Occipital lobe (tissue), 2 donors: ENCODE data around the gene EBF3. TPM values are rescaled to one million over a fixed set of nuclear protein-coding genes. Genes with fewer than 3 reads are reported as not detected.

Experiments
- DNase-seq: peaks from one replicate; lab custom pipeline; 2025; lab: John Stamatoyannopoulos, UW
- total RNA-seq: library from RNA; depleted of rRNA; stranded (reverse); fragments of >200 nt; gene quantifications from one replicate; pipeline ENCODE4 v1.2.3, GENCODE V29; 2014

EBF3 gene
- total RNA-seq, 1 donor from 2014 or later: 0.31 TPM

DNA sequence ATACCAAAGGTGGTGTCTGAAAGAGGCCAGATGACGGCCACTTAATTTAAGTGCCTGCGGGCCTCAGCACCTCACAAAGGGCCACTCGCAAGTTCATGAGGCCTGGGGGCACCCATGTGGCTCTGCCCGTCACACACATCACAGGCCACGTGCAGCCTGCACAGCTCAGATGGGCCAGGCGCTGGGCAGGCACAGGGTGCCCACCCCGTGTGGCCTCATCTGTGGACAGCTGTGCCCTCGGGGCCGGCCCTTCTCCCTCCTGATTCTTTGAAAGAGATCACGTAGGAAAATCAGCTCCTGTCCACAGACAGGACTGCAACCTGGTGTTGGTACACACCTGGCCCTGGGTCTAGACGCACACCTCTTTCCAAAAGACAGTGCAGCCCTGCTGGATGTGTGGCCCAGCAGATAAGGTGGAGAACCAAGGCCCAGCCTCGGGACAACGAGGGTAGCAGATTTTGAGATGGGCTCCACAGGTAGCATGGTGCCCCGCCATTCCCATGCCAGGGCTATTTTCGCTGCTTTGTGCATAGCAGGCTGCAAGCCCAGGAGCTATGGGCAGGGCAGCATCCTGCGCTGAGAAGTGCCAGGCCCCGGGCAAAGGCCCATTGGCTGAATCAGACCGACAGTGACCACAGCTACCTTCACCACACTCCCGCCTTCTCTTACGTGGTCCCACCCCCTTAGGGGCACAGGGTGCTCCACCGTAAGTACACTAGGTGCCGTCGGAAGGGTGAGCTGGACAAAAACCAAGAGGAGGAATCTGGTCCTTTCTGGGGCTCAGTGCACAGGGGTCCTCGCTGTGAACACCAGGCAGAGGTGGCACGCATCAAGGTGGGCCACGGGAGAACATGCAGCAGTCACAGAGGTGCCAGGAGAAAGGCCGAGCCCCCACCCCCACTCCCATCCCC, 124.5 kb downstream of the EBF3 start:
- no peak for DNase-seq

GRCh38 chr10:129838794-129839193, 125.3 kb downstream of the EBF3 start:
- DNase-seq: no peak

DNA sequence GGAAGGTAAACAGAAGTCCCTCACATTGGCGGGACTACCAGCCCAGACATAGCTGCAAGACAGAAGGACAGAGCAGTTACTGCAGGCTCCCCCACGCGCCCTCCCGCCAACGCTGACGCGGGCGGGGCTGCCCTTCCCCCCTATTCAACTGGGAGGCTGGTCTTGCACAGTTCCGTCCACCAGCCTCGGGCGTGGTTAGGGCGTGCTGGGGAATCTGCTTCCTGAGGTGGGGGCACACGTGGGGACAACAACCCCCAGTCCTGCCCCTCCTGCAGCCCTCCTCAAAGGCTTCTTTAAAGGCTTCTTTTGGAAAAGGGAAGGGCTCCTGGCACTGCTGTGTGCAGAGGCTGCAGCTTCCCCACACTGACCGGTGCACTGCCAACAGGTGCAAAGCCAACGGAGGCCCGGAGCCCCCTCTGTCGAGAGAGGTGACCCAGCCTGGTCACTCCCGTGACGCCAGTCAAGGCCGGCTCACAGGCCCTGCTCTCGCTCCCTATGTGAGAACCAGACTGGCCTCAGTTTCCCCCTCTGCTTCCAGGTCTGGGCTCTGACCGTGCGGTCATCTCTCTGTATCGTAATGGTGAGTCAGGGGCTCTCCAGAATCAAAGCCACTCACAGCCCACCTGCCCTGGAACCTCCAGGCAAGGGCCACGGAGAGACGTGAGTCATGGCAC, 126.0 kb downstream of the EBF3 start:
- no peak for DNase-seq

DNA sequence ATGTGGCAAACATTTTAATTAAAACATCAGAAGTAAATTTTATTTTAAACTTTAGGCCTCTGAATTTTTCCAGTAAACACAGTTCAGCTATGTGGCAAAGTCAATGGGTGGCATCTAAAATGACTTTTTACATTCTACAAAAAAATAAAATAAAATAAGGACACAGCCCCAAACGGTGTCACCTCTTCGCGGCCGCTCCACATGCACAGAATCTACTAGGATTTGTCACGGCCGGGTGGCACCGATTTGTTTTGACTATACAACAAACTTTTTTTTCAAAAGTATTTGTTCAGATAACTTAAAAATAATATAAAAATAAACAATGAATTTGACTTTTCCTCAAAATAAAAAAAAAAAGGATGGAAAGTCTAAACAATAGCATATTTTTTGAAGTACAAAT, 127.8 kb downstream of the EBF3 start:
- no peak for DNase-seq

GRCh38 chr10:129833994-129834739, 129.9 kb downstream of the EBF3 start:
- no peak for DNase-seq

GRCh38 chr10:129833468-129833950, 130.6 kb downstream of the EBF3 start:
- no peak for DNase-seq

- DNase-seq: no peak
Observed at GRCh38 chr10:129832573-129833467, 131.3 kb downstream of the EBF3 start.

- DNase-seq: no peak
Observed at GRCh38 chr10:129831150-129831549, 132.9 kb downstream of the EBF3 start.

GRCh38 chr10:129825826-129826225, 138.2 kb downstream of the EBF3 start:
- DNase-seq: no peak

DNA sequence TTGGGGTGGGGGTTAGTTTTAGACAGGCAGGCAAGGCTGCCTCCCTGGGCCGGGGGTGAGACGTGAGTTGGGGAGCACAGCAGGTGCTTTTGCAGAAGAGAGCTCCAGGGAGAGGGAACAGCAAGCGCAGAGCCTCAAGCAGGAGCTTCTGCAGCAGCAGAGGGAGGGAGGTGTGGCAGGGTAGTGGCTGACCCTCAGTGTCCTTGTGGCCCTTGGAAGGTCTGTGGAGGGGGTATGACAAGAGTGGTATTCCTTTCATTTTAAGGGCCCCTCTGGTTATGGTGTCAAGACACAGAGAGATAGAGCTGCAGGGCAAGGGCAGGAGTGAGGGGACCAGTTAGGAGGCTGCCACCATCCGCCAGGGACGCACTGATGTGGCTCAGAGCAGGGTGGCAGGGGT, 138.9 kb downstream of the EBF3 start:
- DNase-seq: no peak

DNA sequence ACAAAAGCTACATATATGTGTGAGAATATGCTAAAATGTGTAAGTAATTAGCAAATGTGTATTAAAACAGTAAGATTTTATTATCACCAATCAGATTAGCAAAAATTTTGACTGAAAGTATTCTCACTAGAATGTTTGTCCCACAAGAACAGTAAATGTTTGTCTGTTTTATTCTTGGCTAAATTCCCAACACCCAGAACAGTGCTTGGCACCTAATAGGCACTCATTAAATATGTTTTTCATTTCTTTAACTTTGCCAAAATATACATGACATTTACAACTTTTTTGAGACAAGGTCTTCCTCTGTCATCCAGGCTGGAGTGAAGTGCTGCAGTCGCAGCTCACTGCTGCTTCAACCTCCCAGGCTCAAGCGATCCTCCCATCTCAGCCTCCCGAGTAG, 143.6 kb downstream of the EBF3 start:
- DNase-seq: no peak

DNA sequence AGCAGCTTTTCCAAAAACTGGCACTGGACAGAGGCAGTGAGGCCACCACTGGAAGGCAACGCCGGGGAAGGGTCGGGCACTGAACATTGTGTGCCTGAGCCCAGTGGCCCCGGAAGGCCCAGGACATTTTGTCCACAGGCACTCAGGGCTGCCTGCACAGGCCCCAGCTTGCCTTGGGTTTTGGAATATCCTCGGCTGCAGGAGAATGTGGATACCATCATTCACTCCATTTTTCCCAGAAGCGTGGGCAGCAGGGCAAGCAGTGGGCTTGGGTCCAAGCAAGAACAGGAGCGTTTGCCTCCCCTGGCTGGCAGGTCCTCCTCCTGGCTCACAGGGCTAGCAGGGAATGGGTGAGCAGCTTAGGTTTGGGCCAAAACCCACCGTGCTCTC, 147.4 kb downstream of the EBF3 start:
- DNase-seq: no peak

DNA sequence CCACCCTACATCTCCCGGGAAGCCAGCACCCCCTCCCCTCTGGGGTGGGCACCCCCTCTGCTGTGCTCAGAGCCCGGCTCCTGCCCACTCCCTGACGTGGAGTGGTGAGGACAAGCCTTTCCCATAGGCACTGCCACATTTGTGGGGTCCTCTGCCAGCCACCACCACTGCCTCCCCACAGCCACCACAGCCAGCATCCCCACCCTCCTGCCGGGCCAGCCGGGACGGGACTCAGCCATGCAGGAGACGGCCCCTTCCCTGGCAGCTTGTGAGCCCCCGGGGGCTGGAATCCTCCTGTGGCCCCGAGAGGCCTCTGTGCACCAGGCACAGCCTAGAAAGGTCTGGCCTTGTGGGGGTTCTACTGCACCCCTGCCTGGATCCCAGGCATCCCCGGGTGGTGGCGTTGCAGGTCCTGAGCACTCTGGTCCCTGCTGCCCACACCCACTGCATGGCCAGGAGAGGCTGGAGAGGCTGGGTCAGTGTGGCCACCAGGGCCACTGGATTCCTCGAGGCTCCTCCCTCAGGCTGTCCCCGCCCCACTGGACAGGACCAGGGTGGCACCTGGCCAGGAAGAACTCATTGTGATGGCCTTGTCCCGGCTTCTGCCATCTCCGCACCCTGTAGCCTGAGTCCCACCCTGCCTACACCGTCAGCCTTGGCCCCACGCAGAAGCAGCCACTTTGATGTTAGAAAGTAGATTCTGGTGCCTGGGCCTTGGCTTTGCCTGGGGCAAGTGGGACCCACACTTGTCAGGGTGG, 148.0 kb downstream of the EBF3 start:
- DNase-seq: no peak

GRCh38 chr10:129814681-129815646, 149.1 kb downstream of the EBF3 start:
- DNase-seq: no peak

- no peak for DNase-seq
Observed at GRCh38 chr10:129812398-129812797, 151.7 kb downstream of the EBF3 start.

- no peak for DNase-seq
Observed at GRCh38 chr10:129811208-129811607, 152.9 kb downstream of the EBF3 start.

- no peak for DNase-seq
Observed at GRCh38 chr10:129809841-129810240, 154.2 kb downstream of the EBF3 start.

DNA sequence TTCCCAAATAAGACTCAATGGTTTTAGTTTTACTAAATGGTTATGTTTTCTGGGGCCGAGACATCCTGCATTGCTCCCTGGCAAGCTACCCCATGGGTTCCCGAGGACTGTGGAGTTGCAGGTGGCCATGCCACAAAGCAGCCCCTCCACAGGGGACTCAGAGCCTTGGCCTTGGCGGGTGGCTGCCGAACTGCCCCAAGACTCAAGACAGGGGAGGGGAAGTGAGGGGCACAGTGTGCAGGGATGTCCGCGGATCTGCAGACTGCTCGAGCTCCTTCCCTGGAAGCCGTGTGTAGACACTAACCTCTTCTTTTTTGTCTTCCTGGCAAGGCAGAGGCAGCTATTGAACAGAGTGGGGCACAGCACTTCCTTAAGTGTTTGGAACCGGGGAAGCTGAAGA, 154.6 kb downstream of the EBF3 start:
- no peak for DNase-seq
